Measurements from ENCODE around the gene LALBA.
A peak's percentile ranks its signal among the peaks of the same experiment; 100 is the strongest.
"Not testable (repeated sequence)": the region's sequence is repeated elsewhere in the genome, so short reads cannot be mapped to it uniquely, and the experiment has no call there.

The LALBA gene

GRCh38 chr12:48547012-48547411 is 22.8 kb downstream of the LALBA start:
- not testable (repeated sequence) for H2AK5ac ChIP-seq (ENCODE audit: low read length); H2BK15ac ChIP-seq (replicated peaks; ENCODE audit: low read depth); H3K9ac ChIP-seq (ENCODE audit: low read length); H3K23ac ChIP-seq (ENCODE audit: low read length); H3K56ac ChIP-seq (ENCODE audit: low read length); H3K27ac ChIP-seq (ENCODE audit: low read depth, low read length); H3K4me2 ChIP-seq (ENCODE audit: low read length); H3K36me3 ChIP-seq (ENCODE audit: control insufficient read depth, insufficient read depth, low read length); H3K4me3 ChIP-seq (ENCODE audit: low read length); H3K79me2 ChIP-seq (ENCODE audit: control insufficient read depth, insufficient read depth, low read length); H3K79me1 ChIP-seq (ENCODE audit: low read length); H3K27me3 ChIP-seq (ENCODE audit: insufficient read depth, low read length, poor library complexity); DNase-seq; H3K4ac ChIP-seq (ENCODE audit: low read depth, low read length); H3K4me1 ChIP-seq (ENCODE audit: control insufficient read depth, low read depth, low read length); H4K8ac ChIP-seq (ENCODE audit: low read depth, low read length); H4K5ac ChIP-seq (ENCODE audit: low read length); H2BK5ac ChIP-seq (ENCODE audit: low read length); H3K18ac ChIP-seq (ENCODE audit: low read length); H2BK120ac ChIP-seq (ENCODE audit: low read depth, low read length)
- no CpG with 5 or more reads among the region's 3 CpGs for WGBS (ENCODE audit: extremely low coverage, insufficient coverage, low lambda C conversion rate)

GRCh38 chr12:48545833-48546469 is 23.9 kb downstream of the LALBA start:
- no peak overlapping the region for H3K27ac ChIP-seq (ENCODE audit: low read depth, low read length)
- no peak overlapping the region for H2BK15ac ChIP-seq (replicated peaks; ENCODE audit: low read depth)
- H2BK5ac ChIP-seq (ENCODE audit: low read length) = no peak overlapping the region

GRCh38 chr12:48542300-48542928 is 27.4 kb downstream of the LALBA start:
- H3K36me3 ChIP-seq (ENCODE audit: control insufficient read depth, insufficient read depth, low read length) = no peaks in the 10 kb centered on the region
- no peak overlapping the region for H2BK5ac ChIP-seq (ENCODE audit: low read length)
- H4K5ac ChIP-seq (ENCODE audit: low read length) = no peak overlapping the region
- H2BK120ac ChIP-seq (ENCODE audit: low read depth, low read length) = no peak overlapping the region
- H3K9ac ChIP-seq (ENCODE audit: low read length) = no peak overlapping the region
- H3K27me3 ChIP-seq (ENCODE audit: insufficient read depth, low read length, poor library complexity) = no peaks in the 10 kb centered on the region
- H4K8ac ChIP-seq (ENCODE audit: low read depth, low read length) = no peak overlapping the region
- H3K79me2 ChIP-seq (ENCODE audit: control insufficient read depth, insufficient read depth, low read length) = no peaks in the 10 kb centered on the region
- no CpG with 5 or more reads among the region's 8 CpGs for WGBS (ENCODE audit: extremely low coverage, insufficient coverage, low lambda C conversion rate)
- H3K23ac ChIP-seq (ENCODE audit: low read length) = no peak overlapping the region
- H3K4me1 ChIP-seq (ENCODE audit: control insufficient read depth, low read depth, low read length) = no peaks in the 10 kb centered on the region
- no peak overlapping the region for H3K4me2 ChIP-seq (ENCODE audit: low read length)
- H3K79me1 ChIP-seq (ENCODE audit: low read length) = no peaks in the 10 kb centered on the region
- no peak overlapping the region for H3K56ac ChIP-seq (ENCODE audit: low read length)
- H3K4ac ChIP-seq (ENCODE audit: low read depth, low read length) = no peak overlapping the region
- DNase-seq = peak; percentile 58
- no peak overlapping the region for H3K4me3 ChIP-seq (ENCODE audit: low read length)
- H2BK15ac ChIP-seq (replicated peaks; ENCODE audit: low read depth) = no peak overlapping the region
- no peak overlapping the region for H3K27ac ChIP-seq (ENCODE audit: low read depth, low read length)
- no peak overlapping the region for H3K18ac ChIP-seq (ENCODE audit: low read length)
- H2AK5ac ChIP-seq (ENCODE audit: low read length) = no peak overlapping the region

More at GRCh38 chr12:48545833-48546469, 23.9 kb downstream of the LALBA start:
- Histone ChIP-seq H4K5ac (ENCODE audit: low read length) (no peak overlapping the region), H4K8ac (ENCODE audit: low read depth, low read length) (no peak overlapping the region), H3K27me3 (ENCODE audit: insufficient read depth, low read length, poor library complexity) (no peaks in the 10 kb centered on the region), H3K9ac (ENCODE audit: low read length) (no peak overlapping the region), H3K4me3 (ENCODE audit: low read length) (no peak overlapping the region), H3K56ac (ENCODE audit: low read length) (no peak overlapping the region), H2AK5ac (ENCODE audit: low read length) (no peak overlapping the region), H3K79me1 (ENCODE audit: low read length) (no peaks in the 10 kb centered on the region), H3K4ac (ENCODE audit: low read depth, low read length) (no peak overlapping the region), H3K4me1 (ENCODE audit: control insufficient read depth, low read depth, low read length) (no peaks in the 10 kb centered on the region), H3K36me3 (ENCODE audit: control insufficient read depth, insufficient read depth, low read length) (no peaks in the 10 kb centered on the region), H2BK120ac (ENCODE audit: low read depth, low read length) (no peak overlapping the region), H3K23ac (ENCODE audit: low read length) (no peak overlapping the region), H3K79me2 (ENCODE audit: control insufficient read depth, insufficient read depth, low read length) (no peaks in the 10 kb centered on the region), H3K4me2 (ENCODE audit: low read length) (no peak overlapping the region), H3K18ac (ENCODE audit: low read length) (no peak overlapping the region)
- DNase-seq = no peak
- no CpG with 5 or more reads among the region's 4 CpGs for WGBS (ENCODE audit: extremely low coverage, insufficient coverage, low lambda C conversion rate)

- no peak for DNase-seq
- Histone ChIP-seq H3K4me3 (ENCODE audit: low read length) (no peak overlapping the region), H4K5ac (ENCODE audit: low read length) (no peak overlapping the region), H3K4me1 (ENCODE audit: control insufficient read depth, low read depth, low read length) (no peaks in the 10 kb centered on the region), H2BK15ac (replicated peaks; ENCODE audit: low read depth) (no peak overlapping the region), H3K56ac (ENCODE audit: low read length) (no peak overlapping the region), H3K27ac (ENCODE audit: low read depth, low read length) (no peak overlapping the region), H3K4me2 (ENCODE audit: low read length) (no peak overlapping the region), H3K27me3 (ENCODE audit: insufficient read depth, low read length, poor library complexity) (no peaks in the 10 kb centered on the region), H3K4ac (ENCODE audit: low read depth, low read length) (no peak overlapping the region), H2BK120ac (ENCODE audit: low read depth, low read length) (no peak overlapping the region), H2AK5ac (ENCODE audit: low read length) (no peak overlapping the region), H3K36me3 (ENCODE audit: control insufficient read depth, insufficient read depth, low read length) (no peaks in the 10 kb centered on the region), H4K8ac (ENCODE audit: low read depth, low read length) (no peak overlapping the region), H3K79me2 (ENCODE audit: control insufficient read depth, insufficient read depth, low read length) (no peaks in the 10 kb centered on the region), H2BK5ac (ENCODE audit: low read length) (no peak overlapping the region), H3K9ac (ENCODE audit: low read length) (no peak overlapping the region), H3K23ac (ENCODE audit: low read length) (no peak overlapping the region), H3K18ac (ENCODE audit: low read length) (no peak overlapping the region), H3K79me1 (ENCODE audit: low read length) (no peaks in the 10 kb centered on the region)
- WGBS (ENCODE audit: extremely low coverage, insufficient coverage, low lambda C conversion rate) = no CpG with 5 or more reads among the region's 1 CpG
These were observed 33.2 kb downstream of the LALBA start for GRCh38 chr12:48536602-48537001.

GRCh38 chr12:48532601-48533000 is 37.2 kb downstream of the LALBA start:
- Histone ChIP-seq H3K27ac (ENCODE audit: low read depth, low read length) (no peak overlapping the region), H4K8ac (ENCODE audit: low read depth, low read length) (no peak overlapping the region), H3K4ac (ENCODE audit: low read depth, low read length) (no peak overlapping the region), H3K79me2 (ENCODE audit: control insufficient read depth, insufficient read depth, low read length) (no peaks in the 10 kb centered on the region), H2BK5ac (ENCODE audit: low read length) (no peak overlapping the region), H2BK120ac (ENCODE audit: low read depth, low read length) (no peak overlapping the region), H3K36me3 (ENCODE audit: control insufficient read depth, insufficient read depth, low read length) (no peaks in the 10 kb centered on the region), H3K27me3 (ENCODE audit: insufficient read depth, low read length, poor library complexity) (no peaks in the 10 kb centered on the region), H3K4me3 (ENCODE audit: low read length) (no peak overlapping the region), H3K79me1 (ENCODE audit: low read length) (no peaks in the 10 kb centered on the region), H3K23ac (ENCODE audit: low read length) (no peak overlapping the region), H3K18ac (ENCODE audit: low read length) (no peak overlapping the region), H3K9ac (ENCODE audit: low read length) (no peak overlapping the region), H3K56ac (ENCODE audit: low read length) (no peak overlapping the region), H3K4me1 (ENCODE audit: control insufficient read depth, low read depth, low read length) (no peaks in the 10 kb centered on the region), H4K5ac (ENCODE audit: low read length) (no peak overlapping the region), H3K4me2 (ENCODE audit: low read length) (no peak overlapping the region), H2AK5ac (ENCODE audit: low read length) (no peak overlapping the region), H2BK15ac (replicated peaks; ENCODE audit: low read depth) (no peak overlapping the region)
- no peak for DNase-seq

Measured in mesendoderm (in vitro differentiated cells).